Measurements from ENCODE around the gene USP48. TPM values are rescaled to one million over a fixed set of nuclear protein-coding genes. Genes with fewer than 3 reads are reported as not detected.
"Not testable (repeated sequence)": the region's sequence is repeated elsewhere in the genome, so short reads cannot be mapped to it uniquely, and the experiment has no call there.

Gene USP48
- total and polyA plus RNA-seq, 2 donors (not counting 1 experiment from before 2014, with no cell fraction given): 34.1 to 45.6 TPM

DNA sequence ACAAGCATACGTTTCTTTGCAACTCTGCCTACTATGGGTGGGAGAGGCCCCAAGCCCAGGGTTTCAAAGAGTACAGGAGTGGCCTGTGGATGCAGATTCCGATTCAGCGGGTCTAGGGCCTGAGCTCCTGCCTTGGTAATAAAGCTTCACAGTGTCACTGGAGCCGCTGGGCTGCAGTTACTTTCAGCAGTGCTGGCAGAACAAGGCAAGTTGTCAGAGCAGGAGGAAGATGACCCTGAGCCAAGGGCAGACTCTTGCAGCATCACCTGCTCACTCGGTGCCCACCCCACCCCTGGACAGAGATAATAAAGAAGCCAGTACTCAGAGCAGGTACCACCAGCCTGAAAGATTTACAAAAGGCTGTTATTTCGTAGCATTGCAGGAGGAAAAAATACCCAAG is 105.8 kb downstream of the USP48 start:
- no peaks in the 10 kb centered on the region for H4K20me1 ChIP-seq (ENCODE audit: control insufficient read depth, extremely low read depth, insufficient read depth, low read length)
- no peak for TF ChIP-seq EZH2 (IDR thresholded peaks at IDR 0.05; ENCODE audit: low read length, missing control alignments)
- TF ChIP-seq, protein P1, sequence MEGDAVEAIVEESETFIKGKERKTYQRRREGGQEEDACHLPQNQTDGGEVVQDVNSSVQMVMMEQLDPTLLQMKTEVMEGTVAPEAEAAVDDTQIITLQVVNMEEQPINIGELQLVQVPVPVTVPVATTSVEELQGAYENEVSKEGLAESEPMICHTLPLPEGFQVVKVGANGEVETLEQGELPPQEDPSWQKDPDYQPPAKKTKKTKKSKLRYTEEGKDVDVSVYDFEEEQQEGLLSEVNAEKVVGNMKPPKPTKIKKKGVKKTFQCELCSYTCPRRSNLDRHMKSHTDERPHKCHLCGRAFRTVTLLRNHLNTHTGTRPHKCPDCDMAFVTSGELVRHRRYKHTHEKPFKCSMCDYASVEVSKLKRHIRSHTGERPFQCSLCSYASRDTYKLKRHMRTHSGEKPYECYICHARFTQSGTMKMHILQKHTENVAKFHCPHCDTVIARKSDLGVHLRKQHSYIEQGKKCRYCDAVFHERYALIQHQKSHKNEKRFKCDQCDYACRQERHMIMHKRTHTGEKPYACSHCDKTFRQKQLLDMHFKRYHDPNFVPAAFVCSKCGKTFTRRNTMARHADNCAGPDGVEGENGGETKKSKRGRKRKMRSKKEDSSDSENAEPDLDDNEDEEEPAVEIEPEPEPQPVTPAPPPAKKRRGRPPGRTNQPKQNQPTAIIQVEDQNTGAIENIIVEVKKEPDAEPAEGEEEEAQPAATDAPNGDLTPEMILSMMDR (conservative IDR thresholded peaks at IDR 0.05 in 1 of 2, IDR thresholded peaks at IDR 0.05 in 1 of 2; ENCODE audit: low read depth in 1 of 2, low read length in 2 of 2): no peak
- no peaks in the 10 kb centered on the region for H3K4me1 ChIP-seq (ENCODE audit: control insufficient read depth, extremely low read depth, insufficient read depth, low read length)
- H3K9ac ChIP-seq (ENCODE audit: insufficient read depth, low read length): no peak overlapping the region
- no peak for DNase-seq (ENCODE audit: low read depth in 2 of 2)
- no peaks in the 10 kb centered on the region for H3K27me3 ChIP-seq (ENCODE audit: control insufficient read depth, insufficient read depth, low read length)
- H3K4me2 ChIP-seq (ENCODE audit: extremely low read depth, insufficient read depth, low read length): no peak overlapping the region
- no peak overlapping the region for H3K4me3 ChIP-seq (replicated peaks in 1 of 4; ENCODE audit: control extremely low read depth in 1 of 4, insufficient read depth in 1 of 4, low read depth in 3 of 4, low read length in 4 of 4)
- no peaks in the 10 kb centered on the region for H3K9me3 ChIP-seq (ENCODE audit: control insufficient read depth, insufficient read depth, low read depth, low read length)
- H3K79me2 ChIP-seq (ENCODE audit: control insufficient read depth, insufficient read depth, low read length): no peaks in the 10 kb centered on the region
- no peak overlapping the region for H2AFZ ChIP-seq (ENCODE audit: low read length)
- no peak overlapping the region for H3K27ac ChIP-seq (ENCODE audit: insufficient read depth, low read length)
- H3K36me3 ChIP-seq (ENCODE audit: control insufficient read depth, insufficient read depth, low read length): no peaks in the 10 kb centered on the region

DNA sequence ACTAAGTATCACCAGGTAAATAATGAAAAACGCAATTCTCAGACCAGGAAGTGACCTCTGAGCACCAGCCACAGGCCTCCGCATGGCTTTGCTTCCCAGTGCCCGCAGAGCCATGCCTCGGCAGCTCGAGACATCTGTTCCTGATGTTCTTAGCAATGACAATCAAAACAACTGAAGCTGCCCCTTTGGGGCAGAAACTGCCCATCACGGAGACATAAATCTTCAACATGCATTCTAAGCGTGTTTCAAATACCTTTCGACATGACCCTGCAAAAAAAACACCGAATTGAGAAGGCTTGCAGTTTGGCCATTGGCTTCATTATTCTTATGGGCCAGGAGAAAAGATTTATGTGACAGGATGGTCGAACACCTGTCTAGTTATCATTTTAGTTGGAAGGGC is 108.0 kb downstream of the USP48 start:
- H3K4me3 ChIP-seq (replicated peaks in 1 of 4; ENCODE audit: control extremely low read depth in 1 of 4, insufficient read depth in 1 of 4, low read depth in 3 of 4, low read length in 4 of 4): no peak overlapping the region
- H3K27ac ChIP-seq (ENCODE audit: insufficient read depth, low read length): no peak overlapping the region
- H2AFZ ChIP-seq (ENCODE audit: low read length): no peak overlapping the region
- H3K36me3 ChIP-seq (ENCODE audit: control insufficient read depth, insufficient read depth, low read length): no peaks in the 10 kb centered on the region
- no peak overlapping the region for H3K9ac ChIP-seq (ENCODE audit: insufficient read depth, low read length)
- H3K4me2 ChIP-seq (ENCODE audit: extremely low read depth, insufficient read depth, low read length): no peak overlapping the region
- H3K79me2 ChIP-seq (ENCODE audit: control insufficient read depth, insufficient read depth, low read length): no peaks in the 10 kb centered on the region
- no peaks in the 10 kb centered on the region for H4K20me1 ChIP-seq (ENCODE audit: control insufficient read depth, extremely low read depth, insufficient read depth, low read length)
- H3K9me3 ChIP-seq (ENCODE audit: control insufficient read depth, insufficient read depth, low read depth, low read length): no peaks in the 10 kb centered on the region
- TF ChIP-seq EZH2 (IDR thresholded peaks at IDR 0.05; ENCODE audit: low read length, missing control alignments): no peak
- TF ChIP-seq, protein P1 (conservative IDR thresholded peaks at IDR 0.05 in 1 of 2, IDR thresholded peaks at IDR 0.05 in 1 of 2; ENCODE audit: low read depth in 1 of 2, low read length in 2 of 2): no peak
- peaks cover 16% of the 10 kb centered on the region for H3K27me3 ChIP-seq (ENCODE audit: control insufficient read depth, insufficient read depth, low read length)
- DNase-seq (ENCODE audit: low read depth in 2 of 2): no peak
- no peaks in the 10 kb centered on the region for H3K4me1 ChIP-seq (ENCODE audit: control insufficient read depth, extremely low read depth, insufficient read depth, low read length)

DNA sequence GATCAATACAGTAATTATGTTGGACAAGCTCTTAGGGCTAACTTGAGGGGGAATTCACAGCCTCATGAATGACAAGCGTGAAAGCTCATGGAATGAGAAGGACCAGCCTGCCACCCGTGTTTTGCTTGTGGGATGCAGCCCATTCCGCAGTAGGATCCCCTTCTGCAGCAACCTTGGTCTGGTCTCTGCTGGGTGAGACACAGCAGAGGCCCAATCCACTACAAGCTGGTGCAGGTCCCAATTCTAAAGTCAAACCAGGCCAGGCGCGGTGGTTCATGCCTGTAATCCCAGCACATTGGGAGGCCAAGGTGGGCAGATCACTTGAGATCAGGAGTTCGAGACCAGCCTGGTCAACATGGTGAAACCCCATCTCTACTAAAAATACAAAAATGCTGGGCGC is 109.1 kb downstream of the USP48 start:
- not testable (repeated sequence) for H3K9ac ChIP-seq (ENCODE audit: insufficient read depth, low read length); H3K9me3 ChIP-seq (ENCODE audit: control insufficient read depth, insufficient read depth, low read depth, low read length); H2AFZ ChIP-seq (ENCODE audit: low read length); H3K27ac ChIP-seq (ENCODE audit: insufficient read depth, low read length); H3K36me3 ChIP-seq (ENCODE audit: control insufficient read depth, insufficient read depth, low read length); H3K4me1 ChIP-seq (ENCODE audit: control insufficient read depth, extremely low read depth, insufficient read depth, low read length); H4K20me1 ChIP-seq (ENCODE audit: control insufficient read depth, extremely low read depth, insufficient read depth, low read length); DNase-seq (ENCODE audit: low read depth in 2 of 2); H3K4me2 ChIP-seq (ENCODE audit: extremely low read depth, insufficient read depth, low read length); H3K4me3 ChIP-seq (replicated peaks in 1 of 4; ENCODE audit: control extremely low read depth in 1 of 4, insufficient read depth in 1 of 4, low read depth in 3 of 4, low read length in 4 of 4); H3K79me2 ChIP-seq (ENCODE audit: control insufficient read depth, insufficient read depth, low read length)
- H3K27me3 ChIP-seq (ENCODE audit: control insufficient read depth, insufficient read depth, low read length): peaks cover 26% of the 10 kb centered on the region
